Hepatocyte (in vitro differentiated cells): ENCODE measurements around the gene CACNB4. TPM values are rescaled to one million over a fixed set of nuclear protein-coding genes. Genes with fewer than 3 reads are reported as not detected.
A peak's percentile ranks its signal among the peaks of the same experiment; 100 is the strongest.

Experiments
- DNase-seq: peaks from one replicate; pipeline ENCODE4 v3.0.0-alpha.2; 2016; ENCODE audit warnings: low spot score
- H2AFZ ChIP-seq: fragments of 200-600 bp; sonication (generic); 2 replicates; pipeline ENCODE4 v1.6.0; 2016; ENCODE audit warnings: antibody characterized with exemption, mild to moderate bottlenecking
- H3K27ac ChIP-seq: fragments of 200-600 bp; sonication (generic); 2 replicates; pipeline ENCODE4 v1.5.1; 2016; ENCODE audit warnings: mild to moderate bottlenecking
- H3K27me3 ChIP-seq: fragments of 200-600 bp; sonication (generic); 2 replicates; pipeline ENCODE4 v1.6.1; 2016
- H3K36me3 ChIP-seq: fragments of 200-600 bp; sonication (generic); replicated peaks from 2 replicates; pipeline ENCODE4 v1.5.1; 2016; ENCODE audit warnings: low read depth; ENCODE audit not compliant: insufficient read depth
- H3K4me1 ChIP-seq: fragments of 200-600 bp; sonication (generic); 2 replicates; pipeline ENCODE4 v1.5.1; 2016; ENCODE audit warnings: mild to moderate bottlenecking, moderate library complexity; ENCODE audit not compliant: insufficient read depth
- H3K4me2 ChIP-seq: fragments of 200-600 bp; sonication (generic); 2 replicates; pipeline ENCODE4 v1.6.0; 2016
- H3K4me3 ChIP-seq: fragments of 200-600 bp; sonication (generic); 2 replicates; pipeline ENCODE4 v1.5.1; 2016; ENCODE audit warnings: mild to moderate bottlenecking
- H3K79me2 ChIP-seq: fragments of 200-600 bp; sonication (generic); 2 replicates; pipeline ENCODE4 v1.6.0; 2017; ENCODE audit warnings: mild to moderate bottlenecking
- H3K9me2 ChIP-seq: fragments of 200-600 bp; sonication (generic); replicated peaks from 2 replicates; pipeline ENCODE4 v1.6.0; 2017; ENCODE audit warnings: mild to moderate bottlenecking; ENCODE audit not compliant: insufficient read depth
- H3K9me3 ChIP-seq: fragments of 200-600 bp; sonication (generic); 2 replicates; pipeline ENCODE4 v1.5.1; 2016; ENCODE audit warnings: low read depth, mild to moderate bottlenecking
- H4K20me1 ChIP-seq: fragments of 200-600 bp; sonication (generic); 2 replicates; pipeline ENCODE4 v1.6.0; 2016; ENCODE audit warnings: mild to moderate bottlenecking; ENCODE audit not compliant: insufficient read depth, poor library complexity, severe bottlenecking
- CTCF ChIP-seq: fragments of 200-600 bp; sonication (generic); IDR thresholded peaks from 2 replicates; pipeline ENCODE4 v1.5.1; 2016; ENCODE audit warnings: antibody characterized with exemption, mild to moderate bottlenecking; ENCODE audit not compliant: poor library complexity
- EZH2 ChIP-seq: fragments of 200-600 bp; sonication (generic); IDR thresholded peaks from 2 replicates; pipeline ENCODE4 v1.6.1; 2016; ENCODE audit warnings: antibody characterized with exemption, mild to moderate bottlenecking, borderline replicate concordance
- EZH2phosphoT487 ChIP-seq: fragments of 200-600 bp; sonication (generic); IDR thresholded peaks from one replicate; pipeline ENCODE4 v1.6.1; 2018; ENCODE audit warnings: antibody characterized with exemption, mild to moderate bottlenecking, low read depth, moderate library complexity; ENCODE audit not compliant: unreplicated experiment, severe bottlenecking
- WGBS: methylation state at CpG from one replicate; pipeline ENCODE4 v1.1.6; 2016; ENCODE audit warnings: low lambda C conversion rate; ENCODE audit errors: missing lambda C conversion rate; 5-methylcytosine and 5-hydroxymethylcytosine counted together
- polyA plus RNA-seq: library from polyadenylated mRNA; unstranded; fragments of >200 nt; fragmentation: Nextera tagmentation; extraction: Ambion mirVana; gene quantifications from 2 replicates; pipeline ENCODE4 v1.2.1, GENCODE V29; 2016
- total RNA-seq: library from RNA; depleted of rRNA; stranded (reverse); fragments of >200 nt; gene quantifications from 2 replicates; pipeline ENCODE4 v1.2.3, GENCODE V29; 2014

Gene CACNB4
- total and polyA plus RNA-seq, 2 experiments from 2014 or later, result 0.85 to 4.0 TPM

GRCh38 chr2:151837926-151838325 is 260.9 kb downstream of the CACNB4 start:
- H3K79me2 ChIP-seq, result no peaks in the 10 kb centered on the region
- H3K9me2 ChIP-seq, result no peaks in the 10 kb centered on the region
- no peaks in the 10 kb centered on the region for H3K9me3 ChIP-seq
- no peak overlapping the region for H3K4me3 ChIP-seq
- H3K27me3 ChIP-seq, result no peaks in the 10 kb centered on the region
- H3K4me1 ChIP-seq, result no peaks in the 10 kb centered on the region
- no peak overlapping the region for H3K4me2 ChIP-seq
- H3K27ac ChIP-seq, result no peak overlapping the region
- 67% methylated on average over 3 of the region's 3 CpGs for WGBS
- no peaks in the 10 kb centered on the region for H4K20me1 ChIP-seq
- no peak overlapping the region for H2AFZ ChIP-seq
- no peak for DNase-seq
- TF ChIP-seq EZH2phosphoT487 (no peak), CTCF (no peak), EZH2 (no peak)
- no peaks in the 10 kb centered on the region for H3K36me3 ChIP-seq

- no peak for DNase-seq
- Histone ChIP-seq H3K4me2 (no peak overlapping the region), H3K36me3 (no peaks in the 10 kb centered on the region), H3K4me1 (no peaks in the 10 kb centered on the region), H3K27ac (no peak overlapping the region), H2AFZ (no peak overlapping the region), H3K9me2 (no peaks in the 10 kb centered on the region), H3K9me3 (no peaks in the 10 kb centered on the region), H3K4me3 (no peak overlapping the region), H4K20me1 (no peaks in the 10 kb centered on the region), H3K79me2 (no peaks in the 10 kb centered on the region), H3K27me3 (no peaks in the 10 kb centered on the region)
- TF ChIP-seq CTCF, result no peak
- no peak for TF ChIP-seq EZH2
- no peak for TF ChIP-seq EZH2phosphoT487
- 94% methylated on average over 3 of the region's 3 CpGs for WGBS
These were observed 264.9 kb downstream of the CACNB4 start for GRCh38 chr2:151833984-151834383.

GRCh38 chr2:151830961-151831360 is 267.9 kb downstream of the CACNB4 start:
- TF ChIP-seq EZH2 (no peak), EZH2phosphoT487 (no peak), CTCF (no peak)
- DNase-seq, result no peak
- H3K4me3 ChIP-seq, result no peak overlapping the region
- no peaks in the 10 kb centered on the region for H3K9me3 ChIP-seq
- peaks cover 11% of the 10 kb centered on the region for H4K20me1 ChIP-seq
- no peaks in the 10 kb centered on the region for H3K9me2 ChIP-seq
- no peak overlapping the region for H3K4me2 ChIP-seq
- peaks cover 5% of the 10 kb centered on the region for H3K4me1 ChIP-seq
- H3K79me2 ChIP-seq, result peaks cover 21% of the 10 kb centered on the region
- WGBS, result 89% methylated on average over 2 of the region's 2 CpGs
- H3K27me3 ChIP-seq, result no peaks in the 10 kb centered on the region
- H2AFZ ChIP-seq, result no peak overlapping the region
- H3K36me3 ChIP-seq, result no peaks in the 10 kb centered on the region
- H3K27ac ChIP-seq, result no peak overlapping the region

GRCh38 chr2:151828890-151829324 is 269.9 kb downstream of the CACNB4 start:
- no peaks in the 10 kb centered on the region for H3K9me3 ChIP-seq
- H3K4me3 ChIP-seq, result peak overlapping the region; percentile 25
- H3K4me2 ChIP-seq, result peak overlapping the region; percentile 79
- H3K27ac ChIP-seq, result peak overlapping the region; percentile 87
- DNase-seq, result no peak
- no peaks in the 10 kb centered on the region for H3K27me3 ChIP-seq
- H4K20me1 ChIP-seq, result peaks cover 23% of the 10 kb centered on the region
- H3K36me3 ChIP-seq, result no peaks in the 10 kb centered on the region
- no peaks in the 10 kb centered on the region for H3K9me2 ChIP-seq
- peaks cover 23% of the 10 kb centered on the region for H3K4me1 ChIP-seq
- TF ChIP-seq CTCF, result peak; percentile 2
- no peak for TF ChIP-seq EZH2phosphoT487
- H2AFZ ChIP-seq, result peak overlapping the region; percentile 91
- 85% methylated on average over 5 of the region's 5 CpGs for WGBS
- peaks cover 42% of the 10 kb centered on the region for H3K79me2 ChIP-seq
